Pancreas (tissue), 10 donors: ENCODE data around the gene SWT1. TPM values are rescaled to one million over a fixed set of nuclear protein-coding genes. Genes with fewer than 3 reads are reported as not detected.
A peak's percentile ranks its signal among the peaks of the same experiment; 100 is the strongest.

Experiments
- ATAC-seq, 4 donors: fragments of 200-7000 bp; cut with Tn5 transposase; one replicate each; pipeline versions ENCODE4 v1.8.0 to v1.9.1; 2020; ENCODE audit warnings: mild to moderate bottlenecking in 4 of 4, moderate library complexity in 4 of 4
- DNase-seq, 6 donors: peaks; one replicate each; pipeline ENCODE4 v3.0.0-alpha.2; 2020
- FAIRE-seq: peaks from 2 replicates; lab custom pipeline; 2012; peaks lifted over from hg19 to GRCh38; lab: Jason Lieb, UNC
- H3K27ac ChIP-seq, 4 donors: fragments of 200-600 bp; sonication (generic); 1 replicate in 3 of 4; 2 replicates in 1 of 4; pipeline versions ENCODE4 v1.5.0 to v1.8.0; 2020
- H3K27me3 ChIP-seq, 4 donors: fragments of 200-600 bp; one replicate each; pipeline ENCODE4 v1.8.0; 2021
- H3K36me3 ChIP-seq, 3 donors: fragments of 200-600 bp; sonication (generic) in 1 of 3; one replicate each; pipeline versions ENCODE4 v1.5.0 to v1.8.0; 2020 to 2021
- H3K4me1 ChIP-seq, 3 donors: fragments of 200-600 bp; one replicate each; pipeline ENCODE4 v1.8.0; 2021
- H3K4me3 ChIP-seq, 4 donors: fragments of 200-600 bp; sonication (generic) in 2 of 4; one replicate each; pipeline versions ENCODE4 v1.5.0 to v1.8.0; 2020 to 2021
- H3K9me3 ChIP-seq, 4 donors: fragments of 200-600 bp; one replicate each; pipeline ENCODE4 v1.8.0; 2021
- CTCF ChIP-seq, 4 donors: fragments of 200-600 bp; sonication (generic) in 3 of 4; IDR thresholded peaks; one replicate each; pipeline versions ENCODE4 v1.5.0 to v1.8.0; 2021; ENCODE audit warnings: antibody characterized with exemption in 4 of 4
- WGBS, 2 donors: extraction: QIAGEN DNeasy Blood & Tissue Kit; methylation state at CpG; one replicate each; pipeline ENCODE4 v1.1.7; 2013; 5-methylcytosine and 5-hydroxymethylcytosine counted together
- intact Hi-C, 3 donors: fragments of 100-400 bp; cut with DNase I; formaldehyde crosslinking; loops; one replicate each; pipeline versions ENCODE4 v1.11.1 to v1.14.2; 2022
- polyA plus RNA-seq, 2 donors: library from polyadenylated mRNA; stranded (reverse); fragments of 200-250 nt; gene quantifications; one replicate each; pipeline ENCODE4 v1.2.3, GENCODE V29; 2013
- total RNA-seq, 6 donors: library from RNA; stranded (reverse); fragmentation: NEBNext Ultra II Directional in 4 of 6; extraction: Animal tissue kit (Norgen Biotek cat#: 25700) in 4 of 6; gene quantifications; one replicate each; pipeline versions ENCODE4 v1.2.1 to v1.2.4, GENCODE V29; 2021 to 2023
- donor health status: healthy with polysubstance abuse.
- donor health status: DM: no; HTN: no; CAD: no; lungs with moderate emphysema.
- donor health status: DM: no; HTN: no; CAD: no.
- donor health status: control.
- donor health status: control.
- donor health status: Bipolar disorder and iron deficiency.
- donor health status: DM: yes; HTN: yes; CAD: no.
- donor health status: DM: no; HTN: no; CAD: no.
- donor health status: DM: no; HTN: no; CAD: no.
- donor health status: DM: yes; HTN: yes; CAD: no.

SWT1 gene
- total and polyA plus RNA-seq, 8 donors: 2.5 to 9.3 (median 8.4) TPM

DNA sequence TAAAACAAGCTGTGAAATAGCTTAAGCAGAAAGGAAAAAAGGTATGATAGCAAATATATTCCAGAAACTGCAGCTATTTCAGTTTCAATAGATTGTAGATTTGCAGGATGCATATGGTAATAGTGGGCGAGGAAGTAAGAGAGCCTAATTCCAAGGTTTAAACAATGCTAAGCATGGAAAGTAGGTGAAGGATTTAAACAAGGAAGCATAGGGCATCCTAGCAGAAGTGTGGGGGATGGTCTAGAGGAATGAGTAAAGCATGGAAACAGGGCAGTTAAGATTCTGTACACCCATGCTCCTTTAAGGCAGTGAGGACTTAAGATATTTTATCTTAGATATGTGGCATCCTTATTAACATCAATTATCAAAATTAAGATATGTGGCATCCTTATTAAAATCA lies 157.4 kb downstream of the SWT1 start:
- Histone ChIP-seq H3K9me3 (no peaks in the 10 kb centered on the region), H3K27ac (peak overlapping the region in 1 of 4 donors; percentile 99), H3K27me3 (no peaks in the 10 kb centered on the region), H3K4me3 (peak overlapping the region in 2 of 4 donors; percentile 91 to 98), H3K36me3 (no peaks in the 10 kb centered on the region), H3K4me1 (peaks cover 17 to 54% (median 35%) of the 10 kb centered on the region in 3 donors)
- FAIRE-seq: no peak
- no peak for ATAC-seq
- DNase-seq: no peak
- intact Hi-C loops: loop anchor here in 1 of 3 donors (10.0 kb wide), 1 partner anchor 360 kb away; no protein-coding TSS in a partner anchor
- 16 to 23% methylated on average over 1 of the region's 1 CpG for WGBS, 2 donors
- TF ChIP-seq CTCF (IDR thresholded peaks at IDR 0.05): no peak

GRCh38 chr1:185315445-185316071 lies 158.6 kb downstream of the SWT1 start:
- no peak for TF ChIP-seq CTCF (IDR thresholded peaks at IDR 0.05)
- no peaks in the 10 kb centered on the region for H3K9me3 ChIP-seq
- intact Hi-C loops: loop anchor here in 1 of 3 donors (10.0 kb wide), 1 partner anchor 359 kb away; no protein-coding TSS in a partner anchor
- WGBS, 2 donors: 1 to 3% methylated on average over 8 of the region's 8 CpGs
- H3K27me3 ChIP-seq: no peaks in the 10 kb centered on the region
- FAIRE-seq (no peak), ATAC-seq (peak; percentile 11 to 23 (median 18)), DNase-seq (peak in 2 of 6 donors; percentile 34 to 52)
- peaks cover 17 to 50% (median 28%) of the 10 kb centered on the region in 3 donors for H3K4me1 ChIP-seq
- peak overlapping the region; percentile 87 to 98 (median 90) for H3K4me3 ChIP-seq
- peak overlapping the region; percentile 94 to 99 (median 96) for H3K27ac ChIP-seq
- H3K36me3 ChIP-seq: no peaks in the 10 kb centered on the region

- 0% methylated on average over 76 to 88 of the region's 88 CpGs for WGBS, 2 donors
- no peaks in the 10 kb centered on the region for H3K36me3 ChIP-seq
- peaks cover 14 to 42% (median 24%) of the 10 kb centered on the region in 3 donors for H3K4me1 ChIP-seq
- ATAC-seq (peak; percentile 74 to 86 (median 80)), DNase-seq (peak; percentile 90 to 96 (median 93)), FAIRE-seq (no peak)
- no peaks in the 10 kb centered on the region for H3K27me3 ChIP-seq
- H3K4me3 ChIP-seq: peak overlapping the region; percentile 87 to 98 (median 90)
- H3K27ac ChIP-seq: peak overlapping the region; percentile 94 to 99 (median 96)
- no peaks in the 10 kb centered on the region for H3K9me3 ChIP-seq
- intact Hi-C loops: loop anchor here in 1 of 3 donors (10.0 kb wide), 1 partner anchor 358 kb away; no protein-coding TSS in a partner anchor
- no peak for TF ChIP-seq CTCF (IDR thresholded peaks at IDR 0.05)
Measured at GRCh38 chr1:185316163-185317033, 159.4 kb downstream of the SWT1 start.

GRCh38 chr1:185317034-185317885 lies 160.3 kb downstream of the SWT1 start, which contains the start of gene IVNS1ABP:
TSS of gene IVNS1ABP (minus strand) at chr1:185317243. CDS start at chr1:185309493, 7,750 bp downstream.
- intact Hi-C loops: loop anchor here in 1 of 3 donors (10.0 kb wide), 1 partner anchor 358 kb away; no protein-coding TSS in a partner anchor
- Histone ChIP-seq H3K4me3 (peak within 1 kb of the TSS; percentile 87 to 98 (median 90)), H3K4me1 (peaks cover 14 to 33% (median 16%) of the 10 kb centered on the region in 3 donors), H3K9me3 (no peaks in the 10 kb centered on the region), H3K27ac (peak within 1 kb of the TSS; percentile 94 to 99 (median 96)), H3K36me3 (no peaks in the 10 kb centered on the region), H3K27me3 (no peaks in the 10 kb centered on the region)
- WGBS, 2 donors: 1% methylated on average over 73 to 80 of the region's 80 CpGs
- ATAC-seq (peak; percentile 81 to 87 (median 84)), FAIRE-seq (no peak), DNase-seq (peak; percentile 94 to 97 (median 94))
- TF ChIP-seq CTCF (IDR thresholded peaks at IDR 0.05): no peak
